H9 (cell line): ENCODE measurements around the gene SCYL3. TPM values are rescaled to one million over a fixed set of nuclear protein-coding genes. Genes with fewer than 3 reads are reported as not detected.

ENCODE experiments used
- DNase-seq: peaks from one replicate; pipeline ENCODE4 v3.0.0-alpha.2; 2017
- H2AFZ ChIP-seq: one replicate; pipeline ENCODE4 v1.6.1; 2013; ENCODE audit warnings: mild to moderate bottlenecking, low read length, control low read depth, moderate library complexity
- H2AK5ac ChIP-seq: 2 replicates; pipeline ENCODE4 v1.6.1; 2013; ENCODE audit warnings: low read length, control low read depth, mixed read lengths; ENCODE audit not compliant: insufficient read length
- H2BK120ac ChIP-seq: one replicate; pipeline ENCODE4 v1.6.1; 2013; ENCODE audit warnings: low read depth, mild to moderate bottlenecking, low read length, control low read depth, inconsistent platforms; ENCODE audit not compliant: poor library complexity, severe bottlenecking
- H2BK12ac ChIP-seq: 2 replicates; pipeline ENCODE4 v1.6.1; 2013; ENCODE audit warnings: low read length, control low read depth, mixed read lengths, low read depth; ENCODE audit not compliant: insufficient read length
- H2BK15ac ChIP-seq: 2 replicates; pipeline ENCODE4 v1.6.1; 2013; ENCODE audit warnings: low read depth, low read length, control low read depth
- H2BK20ac ChIP-seq: one replicate; pipeline ENCODE4 v1.6.1; 2013; ENCODE audit warnings: low read depth, mild to moderate bottlenecking, low read length, control low read depth, inconsistent platforms; ENCODE audit not compliant: poor library complexity, severe bottlenecking
- H2BK5ac ChIP-seq: 2 replicates; pipeline ENCODE4 v1.6.1; 2013; ENCODE audit warnings: low read length, control low read depth, mixed read lengths; ENCODE audit not compliant: insufficient read length
- H3K14ac ChIP-seq: 2 replicates; pipeline ENCODE4 v1.6.1; 2013; ENCODE audit warnings: low read length, control low read depth; ENCODE audit not compliant: insufficient read depth
- H3K18ac ChIP-seq: 2 replicates; pipeline ENCODE4 v1.6.1; 2013; ENCODE audit warnings: low read depth, mild to moderate bottlenecking, mixed read lengths, low read length, control low read depth; ENCODE audit not compliant: insufficient read length
- H3K23ac ChIP-seq: 2 replicates; pipeline ENCODE4 v1.6.1; 2013; ENCODE audit warnings: low read length, control low read depth, mixed read lengths, low read depth; ENCODE audit not compliant: insufficient read length
- H3K23me2 ChIP-seq: 2 replicates; pipeline ENCODE4 v1.6.1; 2013; ENCODE audit warnings: low read depth, mild to moderate bottlenecking, mixed read lengths, low read length, control low read depth; ENCODE audit not compliant: insufficient read length, poor library complexity, severe bottlenecking
- H3K27ac ChIP-seq: 2 replicates; pipeline ENCODE4 v1.5.1; 2013; ENCODE audit warnings: low read length, control low read depth, mixed read lengths, low read depth; ENCODE audit not compliant: insufficient read length
- H3K27me3 ChIP-seq: 2 replicates; pipeline ENCODE4 v1.6.1; 2013; ENCODE audit warnings: low read length, control low read depth, inconsistent platforms; ENCODE audit not compliant: insufficient read depth
- H3K4ac ChIP-seq: 2 replicates; pipeline ENCODE4 v1.6.1; 2013; ENCODE audit warnings: low read depth, mild to moderate bottlenecking, control low read depth, inconsistent platforms, low read length, moderate library complexity
- H3K4me1 ChIP-seq: 2 replicates; pipeline ENCODE4 v1.6.1; 2013; ENCODE audit warnings: low read length, control low read depth, inconsistent platforms; ENCODE audit not compliant: insufficient read depth
- H3K4me2 ChIP-seq: 2 replicates; pipeline ENCODE4 v1.6.1; 2013; ENCODE audit warnings: low read length, control low read depth, mixed read lengths; ENCODE audit not compliant: insufficient read length, insufficient read depth
- H3K56ac ChIP-seq: 2 replicates; pipeline ENCODE4 v1.6.1; 2013; ENCODE audit warnings: low read depth, mild to moderate bottlenecking, mixed read lengths, low read length, control low read depth; ENCODE audit not compliant: insufficient read length
- H3K79me1 ChIP-seq: 2 replicates; pipeline ENCODE4 v1.6.1; 2013; ENCODE audit warnings: low read depth, mild to moderate bottlenecking, moderate library complexity, low read length, control low read depth, inconsistent platforms; ENCODE audit not compliant: insufficient read depth, poor library complexity, severe bottlenecking
- H3K79me2 ChIP-seq: 2 replicates; pipeline ENCODE4 v1.6.1; 2013; ENCODE audit warnings: low read length, control low read depth, inconsistent platforms; ENCODE audit not compliant: insufficient read depth
- H3K9ac ChIP-seq: 2 replicates; pipeline ENCODE4 v1.6.1; 2013; ENCODE audit warnings: low read length, control low read depth, mixed read lengths; ENCODE audit not compliant: insufficient read length; ENCODE audit errors: extremely low read depth
- H3K9me3 ChIP-seq: one replicate; pipeline ENCODE4 v1.6.1; 2013; ENCODE audit warnings: low read depth, low read length, inconsistent platforms; ENCODE audit not compliant: control insufficient read depth
- H3T11ph ChIP-seq: one replicate; pipeline ENCODE4 v1.6.1; 2013; ENCODE audit warnings: mild to moderate bottlenecking, low read length, control low read depth, inconsistent platforms
- H4K20me1 ChIP-seq: one replicate; pipeline ENCODE4 v1.6.1; 2013; ENCODE audit not compliant: control insufficient read depth, insufficient read length, insufficient read depth
- H4K5ac ChIP-seq: 2 replicates; pipeline ENCODE4 v1.6.1; 2013; ENCODE audit warnings: low read depth, mild to moderate bottlenecking, mixed read lengths, low read length, control low read depth; ENCODE audit not compliant: insufficient read length
- H4K8ac ChIP-seq: replicated peaks from 2 replicates; pipeline ENCODE4 v1.6.1; 2013; ENCODE audit warnings: low read length, control low read depth, mixed read lengths, low read depth; ENCODE audit not compliant: insufficient read length
- H4K91ac ChIP-seq: 2 replicates; pipeline ENCODE4 v1.6.1; 2013; ENCODE audit warnings: low read depth, mild to moderate bottlenecking, moderate library complexity, mixed read lengths, low read length, control low read depth; ENCODE audit not compliant: insufficient read length
- H3K27ac Mint-ChIP-seq, 3 experiments: 2 replicates in 2 of 3; 3 replicates in 1 of 3; pipeline ENCODE4 v1.8.0; 2020 to 2021; ENCODE audit warnings: mixed read lengths in 3 of 3, mild to moderate bottlenecking in 1 of 3, moderate library complexity in 1 of 3
- H3K27me3 Mint-ChIP-seq: 2 replicates; pipeline ENCODE4 v1.8.0; 2021; ENCODE audit warnings: low read depth, mild to moderate bottlenecking, moderate library complexity, mixed read lengths
- H3K36me3 Mint-ChIP-seq, 3 experiments: 2 replicates in 2 of 3; 3 replicates in 1 of 3; pipeline ENCODE4 v1.8.0; 2020 to 2021; ENCODE audit warnings: low read depth in 3 of 3, mixed read lengths in 3 of 3; ENCODE audit not compliant: insufficient read depth in 1 of 3
- H3K4me1 Mint-ChIP-seq, 2 experiments: 2 replicates each; pipeline ENCODE4 v1.8.0; 2020; ENCODE audit warnings: mixed read lengths in 2 of 2
- H3K4me3 Mint-ChIP-seq, 2 experiments: 2 replicates in 1 of 2; 3 replicates in 1 of 2; pipeline ENCODE4 v1.8.0; 2020 to 2021; ENCODE audit warnings: mild to moderate bottlenecking in 2 of 2, mixed read lengths in 2 of 2, moderate library complexity in 1 of 2
- H3K9me3 Mint-ChIP-seq, 2 experiments: 2 replicates in 1 of 2; 3 replicates in 1 of 2; pipeline ENCODE4 v1.8.0; 2020; ENCODE audit warnings: mild to moderate bottlenecking in 2 of 2, mixed read lengths in 2 of 2, moderate library complexity in 1 of 2
- CTCF ChIP-seq: fragments of 200-600 bp; sonication (generic); conservative IDR thresholded peaks from 3 replicates; pipeline ENCODE4 v1.8.0; 2021; ENCODE audit warnings: antibody characterized with exemption, mild to moderate bottlenecking
- WGBS: extraction: QIAGEN DNeasy Blood & Tissue Kit; methylation state at CpG from one replicate; pipeline ENCODE4 v1.1.7; 2013; ENCODE audit warnings: missing lambda C conversion rate, low lambda C conversion rate, mixed read lengths; ENCODE audit not compliant: insufficient read length; ENCODE audit errors: extremely low coverage; 5-methylcytosine and 5-hydroxymethylcytosine counted together
- total RNA-seq: library from RNA; stranded (reverse); gene quantifications from 2 replicates; pipeline ENCODE4 v1.2.1, GENCODE V29; 2021

Gene SCYL3
- total RNA-seq, 1 experiment from 2014 or later = 3.9 TPM

- H3K79me1 ChIP-seq = no peaks in the 10 kb centered on the region
- H3K9ac ChIP-seq = no peak overlapping the region
- no peak overlapping the region for H2BK12ac ChIP-seq
- no peak overlapping the region for H3K14ac ChIP-seq
- no peaks in the 10 kb centered on the region for H4K20me1 ChIP-seq
- H3K4me3 Mint-ChIP-seq = no peak overlapping the region
- H4K91ac ChIP-seq = no peak overlapping the region
- no peak overlapping the region for H2BK15ac ChIP-seq
- H3K27ac ChIP-seq = no peak overlapping the region
- no peak overlapping the region for H3K18ac ChIP-seq
- H3K79me2 ChIP-seq = no peaks in the 10 kb centered on the region
- no peak overlapping the region for H2AK5ac ChIP-seq
- H3K4ac ChIP-seq = no peak overlapping the region
- no peak overlapping the region for H3K23ac ChIP-seq
- no peak overlapping the region for H2BK5ac ChIP-seq
- H3K27me3 Mint-ChIP-seq = no peaks in the 10 kb centered on the region
- H3K4me2 ChIP-seq = no peak overlapping the region
- no peaks in the 10 kb centered on the region for H3K36me3 Mint-ChIP-seq
- H3K9me3 ChIP-seq = no peaks in the 10 kb centered on the region
- no peaks in the 10 kb centered on the region for H3K4me1 Mint-ChIP-seq
- H2BK120ac ChIP-seq = no peak overlapping the region
- H3K9me3 Mint-ChIP-seq = no peaks in the 10 kb centered on the region
- H4K5ac ChIP-seq = no peak overlapping the region
- H4K8ac ChIP-seq = no peak overlapping the region
- no peak overlapping the region for H2AFZ ChIP-seq
- no peak overlapping the region for H3T11ph ChIP-seq
- H2BK20ac ChIP-seq = no peak overlapping the region
- no peak for TF ChIP-seq CTCF
- WGBS = no CpG with 5 or more reads among the region's 2 CpGs
- H3K4me1 ChIP-seq = no peaks in the 10 kb centered on the region
- H3K56ac ChIP-seq = no peak overlapping the region
- no peak for DNase-seq
- H3K23me2 ChIP-seq = no peaks in the 10 kb centered on the region
- no peaks in the 10 kb centered on the region for H3K27me3 ChIP-seq
- H3K27ac Mint-ChIP-seq = no peak overlapping the region
Observed at GRCh38 chr1:169924063-169924462, 30.4 kb upstream of the SCYL3 start.
